DOHH2 (cell line): ENCODE data around the gene BRD8.

ENCODE experiments used
- H3F3A ChIP-seq: fragments of 200-600 bp; sonication (generic), shearing (Covaris generic); 2 replicates; pipeline ENCODE4 v1.6.0; 2016; ENCODE audit warnings: antibody characterized with exemption, mild to moderate bottlenecking; ENCODE audit not compliant: control insufficient read depth, insufficient read depth
- H3K27ac ChIP-seq: fragments of 200-600 bp; sonication (generic); 2 replicates; pipeline ENCODE4 v1.5.1; 2014; ENCODE audit warnings: low read depth, mild to moderate bottlenecking, low read length, moderate library complexity
- H3K27me3 ChIP-seq: fragments of 200-600 bp; sonication (generic); 2 replicates; pipeline ENCODE4 v1.6.1; 2014; ENCODE audit warnings: mild to moderate bottlenecking, low read length, mixed read lengths; ENCODE audit not compliant: control insufficient read depth
- H3K36me3 ChIP-seq: fragments of 200-600 bp; sonication (generic); 2 replicates; pipeline ENCODE4 v1.6.1; 2014; ENCODE audit warnings: mild to moderate bottlenecking, low read length, moderate library complexity, mixed read lengths; ENCODE audit not compliant: control insufficient read depth
- H3K4me1 ChIP-seq: fragments of 200-600 bp; sonication (generic); 2 replicates; pipeline ENCODE4 v1.6.1; 2014; ENCODE audit warnings: mild to moderate bottlenecking, low read length, mixed read lengths; ENCODE audit not compliant: control insufficient read depth
- H3K4me2 ChIP-seq: fragments of 200-600 bp; sonication (generic); 2 replicates; pipeline ENCODE4 v1.6.0; 2014; ENCODE audit warnings: mild to moderate bottlenecking, low read length, moderate library complexity
- H3K4me3 ChIP-seq: fragments of 200-600 bp; sonication (generic); 2 replicates; pipeline ENCODE4 v1.5.1; 2014; ENCODE audit warnings: mild to moderate bottlenecking, low read length, mixed read lengths
- H3K79me2 ChIP-seq: fragments of 200-600 bp; sonication (generic); 2 replicates; pipeline ENCODE4 v1.6.1; 2014; ENCODE audit warnings: mild to moderate bottlenecking, low read length, mixed read lengths; ENCODE audit not compliant: control insufficient read depth
- H3K9me2 ChIP-seq: fragments of 200-600 bp; sonication (generic); replicated peaks from 2 replicates; pipeline ENCODE4 v1.6.1; 2014; ENCODE audit warnings: mild to moderate bottlenecking, low read length, mixed read lengths; ENCODE audit not compliant: control insufficient read depth
- H3K9me3 ChIP-seq: fragments of 200-600 bp; sonication (generic); 2 replicates; pipeline ENCODE4 v1.6.1; 2014; ENCODE audit warnings: antibody characterized with exemption, low read length, mixed read lengths; ENCODE audit not compliant: control insufficient read depth, insufficient read depth
- H4K20me1 ChIP-seq: fragments of 200-600 bp; sonication (generic); 2 replicates; pipeline ENCODE4 v1.6.0; 2014; ENCODE audit warnings: low read depth, mild to moderate bottlenecking, antibody characterized with exemption, low read length, moderate library complexity; ENCODE audit not compliant: control insufficient read depth, insufficient read depth
- CTCF ChIP-seq: fragments of 200-600 bp; sonication (generic); IDR thresholded peaks from one replicate; pipeline ENCODE4 v1.5.1; 2014; ENCODE audit warnings: antibody characterized with exemption, mild to moderate bottlenecking, low read depth, low read length; ENCODE audit not compliant: poor library complexity, severe bottlenecking
- EZH2phosphoT487 ChIP-seq: fragments of 200-600 bp; sonication (generic); IDR thresholded peaks from 2 replicates; pipeline ENCODE4 v1.6.1; 2017; ENCODE audit warnings: borderline replicate concordance, mild to moderate bottlenecking, antibody characterized with exemption, low read length, moderate library complexity, mixed read lengths

Gene BRD8

DNA sequence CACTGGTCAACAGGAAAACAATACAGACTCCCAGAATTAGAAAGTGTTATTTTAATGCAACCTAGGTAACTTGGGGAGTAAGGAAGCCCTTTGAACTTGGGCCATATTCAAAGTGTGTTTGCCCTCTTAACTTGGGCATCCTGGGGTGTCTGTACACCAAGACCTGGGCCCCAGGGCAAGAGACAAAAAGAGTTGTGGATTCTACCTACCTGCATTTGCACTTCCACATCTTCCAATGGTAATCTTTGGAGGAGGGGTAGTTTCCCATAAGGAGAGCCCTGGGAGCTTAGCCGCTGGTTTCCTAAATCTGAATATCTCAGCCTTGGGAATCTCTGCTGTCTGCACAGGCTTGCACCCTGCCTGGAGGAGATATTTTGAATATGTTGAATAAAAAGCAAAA is 86.1 kb downstream of the BRD8 start:
- no peaks in the 10 kb centered on the region for H3K9me3 ChIP-seq
- H3K4me1 ChIP-seq, result no peaks in the 10 kb centered on the region
- no peaks in the 10 kb centered on the region for H3K36me3 ChIP-seq
- no peak overlapping the region for H3K4me2 ChIP-seq
- H3K27me3 ChIP-seq, result peaks cover 18% of the 10 kb centered on the region
- no peaks in the 10 kb centered on the region for H4K20me1 ChIP-seq
- no peak overlapping the region for H3K4me3 ChIP-seq
- H3K79me2 ChIP-seq, result no peaks in the 10 kb centered on the region
- no peaks in the 10 kb centered on the region for H3K9me2 ChIP-seq
- no peaks in the 10 kb centered on the region for H3F3A ChIP-seq
- TF ChIP-seq CTCF, result no peak
- no peak for TF ChIP-seq EZH2phosphoT487
- no peak overlapping the region for H3K27ac ChIP-seq

- TF ChIP-seq EZH2phosphoT487 (no peak), CTCF (no peak)
- Histone ChIP-seq H3K27me3 (peaks cover 18% of the 10 kb centered on the region), H4K20me1 (no peaks in the 10 kb centered on the region), H3K4me3 (no peak overlapping the region), H3K4me1 (no peaks in the 10 kb centered on the region), H3K4me2 (no peak overlapping the region), H3K9me3 (no peaks in the 10 kb centered on the region), H3K79me2 (no peaks in the 10 kb centered on the region), H3K9me2 (no peaks in the 10 kb centered on the region), H3F3A (no peaks in the 10 kb centered on the region), H3K27ac (no peak overlapping the region), H3K36me3 (no peaks in the 10 kb centered on the region)
Measured at GRCh38 chr5:138091685-138092084, 86.7 kb downstream of the BRD8 start.
